ENCODE data around the gene TAF6. TPM values are rescaled to one million over a fixed set of nuclear protein-coding genes. Genes with fewer than 3 reads are reported as not detected.

The TAF6 gene
- total and polyA plus RNA-seq, 2 experiments from 2014 or later: 56.3 to 141 TPM

DNA sequence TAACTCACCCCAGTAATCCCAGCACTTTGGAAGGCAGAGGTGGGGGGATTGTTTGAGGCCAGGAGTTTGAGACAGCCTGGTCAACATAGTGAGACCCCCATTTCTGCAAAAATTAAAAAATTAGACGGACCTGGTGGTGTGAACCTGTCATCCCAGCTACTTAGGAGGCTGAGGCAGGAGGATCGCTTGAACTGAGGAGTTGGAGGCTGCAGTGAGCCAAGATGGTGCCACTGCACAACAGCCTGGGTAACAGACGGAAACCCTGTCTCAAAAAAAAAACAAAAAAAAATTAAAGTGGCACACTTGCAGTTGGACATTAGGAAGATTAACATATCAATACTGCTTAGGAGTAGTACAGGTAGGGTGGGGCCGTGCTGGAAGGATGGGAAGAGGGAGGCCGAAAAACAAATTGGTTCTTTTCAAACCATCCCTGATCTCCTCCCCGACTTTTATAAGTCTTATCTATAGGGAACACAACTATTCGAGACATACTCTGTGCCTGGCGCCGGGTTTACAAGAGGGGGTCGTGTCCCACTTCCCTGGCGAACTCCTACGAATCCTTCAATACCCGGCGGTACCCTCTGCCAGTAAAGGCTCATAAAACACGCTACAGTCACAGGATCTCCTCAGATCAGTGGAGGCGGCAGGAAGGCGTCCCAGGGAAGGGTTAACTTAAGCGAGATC, 628 bp downstream of the TAF6 start (continued):
- TF ChIP-seq, protein P1, sequence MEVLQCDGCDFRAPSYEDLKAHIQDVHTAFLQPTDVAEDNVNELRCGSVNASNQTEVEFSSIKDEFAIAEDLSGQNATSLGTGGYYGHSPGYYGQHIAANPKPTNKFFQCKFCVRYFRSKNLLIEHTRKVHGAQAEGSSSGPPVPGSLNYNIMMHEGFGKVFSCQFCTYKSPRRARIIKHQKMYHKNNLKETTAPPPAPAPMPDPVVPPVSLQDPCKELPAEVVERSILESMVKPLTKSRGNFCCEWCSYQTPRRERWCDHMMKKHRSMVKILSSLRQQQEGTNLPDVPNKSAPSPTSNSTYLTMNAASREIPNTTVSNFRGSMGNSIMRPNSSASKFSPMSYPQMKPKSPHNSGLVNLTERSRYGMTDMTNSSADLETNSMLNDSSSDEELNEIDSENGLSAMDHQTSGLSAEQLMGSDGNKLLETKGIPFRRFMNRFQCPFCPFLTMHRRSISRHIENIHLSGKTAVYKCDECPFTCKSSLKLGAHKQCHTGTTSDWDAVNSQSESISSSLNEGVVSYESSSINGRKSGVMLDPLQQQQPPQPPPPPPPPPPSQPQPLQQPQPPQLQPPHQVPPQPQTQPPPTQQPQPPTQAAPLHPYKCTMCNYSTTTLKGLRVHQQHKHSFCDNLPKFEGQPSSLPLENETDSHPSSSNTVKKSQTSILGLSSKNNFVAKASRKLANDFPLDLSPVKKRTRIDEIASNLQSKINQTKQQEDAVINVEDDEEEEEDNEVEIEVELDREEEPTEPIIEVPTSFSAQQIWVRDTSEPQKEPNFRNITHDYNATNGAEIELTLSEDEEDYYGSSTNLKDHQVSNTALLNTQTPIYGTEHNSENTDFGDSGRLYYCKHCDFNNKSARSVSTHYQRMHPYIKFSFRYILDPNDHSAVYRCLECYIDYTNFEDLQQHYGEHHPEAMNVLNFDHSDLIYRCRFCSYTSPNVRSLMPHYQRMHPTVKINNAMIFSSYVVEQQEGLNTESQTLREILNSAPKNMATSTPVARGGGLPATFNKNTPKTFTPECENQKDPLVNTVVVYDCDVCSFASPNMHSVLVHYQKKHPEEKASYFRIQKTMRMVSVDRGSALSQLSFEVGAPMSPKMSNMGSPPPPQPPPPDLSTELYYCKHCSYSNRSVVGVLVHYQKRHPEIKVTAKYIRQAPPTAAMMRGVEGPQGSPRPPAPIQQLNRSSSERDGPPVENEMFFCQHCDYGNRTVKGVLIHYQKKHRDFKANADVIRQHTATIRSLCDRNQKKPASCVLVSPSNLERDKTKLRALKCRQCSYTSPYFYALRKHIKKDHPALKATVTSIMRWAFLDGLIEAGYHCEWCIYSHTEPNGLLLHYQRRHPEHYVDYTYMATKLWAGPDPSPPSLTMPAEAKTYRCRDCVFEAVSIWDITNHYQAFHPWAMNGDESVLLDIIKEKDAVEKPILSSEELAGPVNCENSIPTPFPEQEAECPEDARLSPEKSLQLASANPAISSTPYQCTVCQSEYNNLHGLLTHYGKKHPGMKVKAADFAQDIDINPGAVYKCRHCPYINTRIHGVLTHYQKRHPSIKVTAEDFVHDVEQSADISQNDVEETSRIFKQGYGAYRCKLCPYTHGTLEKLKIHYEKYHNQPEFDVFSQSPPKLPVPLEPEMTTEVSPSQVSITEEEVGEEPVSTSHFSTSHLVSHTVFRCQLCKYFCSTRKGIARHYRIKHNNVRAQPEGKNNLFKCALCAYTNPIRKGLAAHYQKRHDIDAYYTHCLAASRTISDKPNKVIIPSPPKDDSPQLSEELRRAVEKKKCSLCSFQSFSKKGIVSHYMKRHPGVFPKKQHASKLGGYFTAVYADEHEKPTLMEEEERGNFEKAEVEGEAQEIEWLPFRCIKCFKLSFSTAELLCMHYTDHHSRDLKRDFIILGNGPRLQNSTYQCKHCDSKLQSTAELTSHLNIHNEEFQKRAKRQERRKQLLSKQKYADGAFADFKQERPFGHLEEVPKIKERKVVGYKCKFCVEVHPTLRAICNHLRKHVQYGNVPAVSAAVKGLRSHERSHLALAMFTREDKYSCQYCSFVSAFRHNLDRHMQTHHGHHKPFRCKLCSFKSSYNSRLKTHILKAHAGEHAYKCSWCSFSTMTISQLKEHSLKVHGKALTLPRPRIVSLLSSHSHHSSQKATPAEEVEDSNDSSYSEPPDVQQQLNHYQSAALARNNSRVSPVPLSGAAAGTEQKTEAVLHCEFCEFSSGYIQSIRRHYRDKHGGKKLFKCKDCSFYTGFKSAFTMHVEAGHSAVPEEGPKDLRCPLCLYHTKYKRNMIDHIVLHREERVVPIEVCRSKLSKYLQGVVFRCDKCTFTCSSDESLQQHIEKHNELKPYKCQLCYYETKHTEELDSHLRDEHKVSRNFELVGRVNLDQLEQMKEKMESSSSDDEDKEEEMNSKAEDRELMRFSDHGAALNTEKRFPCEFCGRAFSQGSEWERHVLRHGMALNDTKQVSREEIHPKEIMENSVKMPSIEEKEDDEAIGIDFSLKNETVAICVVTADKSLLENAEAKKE (CRISPR knock-in tag; IDR thresholded peaks at IDR 0.05): no peak
- TF ChIP-seq ZNF114 (CRISPR knock-in tag; IDR thresholded peaks at IDR 0.05) (no peak), NANOG (IDR thresholded peaks at IDR 0.05; ENCODE audit: borderline replicate concordance) (no peak)
- TF ChIP-seq, protein P2, sequence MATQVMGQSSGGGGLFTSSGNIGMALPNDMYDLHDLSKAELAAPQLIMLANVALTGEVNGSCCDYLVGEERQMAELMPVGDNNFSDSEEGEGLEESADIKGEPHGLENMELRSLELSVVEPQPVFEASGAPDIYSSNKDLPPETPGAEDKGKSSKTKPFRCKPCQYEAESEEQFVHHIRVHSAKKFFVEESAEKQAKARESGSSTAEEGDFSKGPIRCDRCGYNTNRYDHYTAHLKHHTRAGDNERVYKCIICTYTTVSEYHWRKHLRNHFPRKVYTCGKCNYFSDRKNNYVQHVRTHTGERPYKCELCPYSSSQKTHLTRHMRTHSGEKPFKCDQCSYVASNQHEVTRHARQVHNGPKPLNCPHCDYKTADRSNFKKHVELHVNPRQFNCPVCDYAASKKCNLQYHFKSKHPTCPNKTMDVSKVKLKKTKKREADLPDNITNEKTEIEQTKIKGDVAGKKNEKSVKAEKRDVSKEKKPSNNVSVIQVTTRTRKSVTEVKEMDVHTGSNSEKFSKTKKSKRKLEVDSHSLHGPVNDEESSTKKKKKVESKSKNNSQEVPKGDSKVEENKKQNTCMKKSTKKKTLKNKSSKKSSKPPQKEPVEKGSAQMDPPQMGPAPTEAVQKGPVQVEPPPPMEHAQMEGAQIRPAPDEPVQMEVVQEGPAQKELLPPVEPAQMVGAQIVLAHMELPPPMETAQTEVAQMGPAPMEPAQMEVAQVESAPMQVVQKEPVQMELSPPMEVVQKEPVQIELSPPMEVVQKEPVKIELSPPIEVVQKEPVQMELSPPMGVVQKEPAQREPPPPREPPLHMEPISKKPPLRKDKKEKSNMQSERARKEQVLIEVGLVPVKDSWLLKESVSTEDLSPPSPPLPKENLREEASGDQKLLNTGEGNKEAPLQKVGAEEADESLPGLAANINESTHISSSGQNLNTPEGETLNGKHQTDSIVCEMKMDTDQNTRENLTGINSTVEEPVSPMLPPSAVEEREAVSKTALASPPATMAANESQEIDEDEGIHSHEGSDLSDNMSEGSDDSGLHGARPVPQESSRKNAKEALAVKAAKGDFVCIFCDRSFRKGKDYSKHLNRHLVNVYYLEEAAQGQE (IDR thresholded peaks at IDR 0.05; ENCODE audit: unreplicated experiment): no peak
- TF ChIP-seq, protein P3, sequence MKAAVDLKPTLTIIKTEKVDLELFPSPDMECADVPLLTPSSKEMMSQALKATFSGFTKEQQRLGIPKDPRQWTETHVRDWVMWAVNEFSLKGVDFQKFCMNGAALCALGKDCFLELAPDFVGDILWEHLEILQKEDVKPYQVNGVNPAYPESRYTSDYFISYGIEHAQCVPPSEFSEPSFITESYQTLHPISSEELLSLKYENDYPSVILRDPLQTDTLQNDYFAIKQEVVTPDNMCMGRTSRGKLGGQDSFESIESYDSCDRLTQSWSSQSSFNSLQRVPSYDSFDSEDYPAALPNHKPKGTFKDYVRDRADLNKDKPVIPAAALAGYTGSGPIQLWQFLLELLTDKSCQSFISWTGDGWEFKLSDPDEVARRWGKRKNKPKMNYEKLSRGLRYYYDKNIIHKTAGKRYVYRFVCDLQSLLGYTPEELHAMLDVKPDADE (IDR thresholded peaks at IDR 0.05): no peak
